ENCODE data around the gene VWCE. TPM values are rescaled to one million over a fixed set of nuclear protein-coding genes. Genes with fewer than 3 reads are reported as not detected.

Gene VWCE
- total RNA-seq, 1 experiment from 2014 or later, result 21.9 TPM

GRCh38 chr11:61256710-61257482 lies 38.2 kb downstream of the VWCE start:
- ATAC-seq (no peak), DNase-seq (ENCODE audit: low spot score) (no peak)
- no peaks in the 10 kb centered on the region for H3K27me3 Mint-ChIP-seq (ENCODE audit: low read depth)
- TF ChIP-seq TEAD1 (CRISPR knock-in tag; IDR thresholded peaks at IDR 0.05), result no peak
- TF ChIP-seq ETV6 (CRISPR knock-in tag; IDR thresholded peaks at IDR 0.05), result no peak
- no peak for TF ChIP-seq ZNF532 (CRISPR knock-in tag; IDR thresholded peaks at IDR 0.05; ENCODE audit: borderline replicate concordance)
- no peak for TF ChIP-seq ERG (CRISPR knock-in tag; IDR thresholded peaks at IDR 0.05)
- TF ChIP-seq OVOL2 (CRISPR knock-in tag; IDR thresholded peaks at IDR 0.05; ENCODE audit: borderline replicate concordance), result no peak
- no peak for TF ChIP-seq ATF1 (CRISPR knock-in tag; IDR thresholded peaks at IDR 0.05)
- TF ChIP-seq ZNF317 (CRISPR knock-in tag; IDR thresholded peaks at IDR 0.05; ENCODE audit: borderline replicate concordance, low read depth), result no peak
- no peak for TF ChIP-seq ZNF416 (CRISPR knock-in tag; IDR thresholded peaks at IDR 0.05)
- no peak for TF ChIP-seq FOXP1 (CRISPR knock-in tag; IDR thresholded peaks at IDR 0.05; ENCODE audit: borderline replicate concordance)
- no peak for TF ChIP-seq SP1 (CRISPR knock-in tag; conservative IDR thresholded peaks at IDR 0.05)
- TF ChIP-seq HMGXB4 (CRISPR knock-in tag; IDR thresholded peaks at IDR 0.05), result no peak
- TF ChIP-seq KAT7 (CRISPR knock-in tag; IDR thresholded peaks at IDR 0.05; ENCODE audit: borderline replicate concordance), result no peak
- no peak for TF ChIP-seq PRDM15 (CRISPR knock-in tag; IDR thresholded peaks at IDR 0.05)
- TF ChIP-seq AFF4 (CRISPR knock-in tag; IDR thresholded peaks at IDR 0.05; ENCODE audit: borderline replicate concordance), result no peak
- no peak for TF ChIP-seq RELA (CRISPR knock-in tag; IDR thresholded peaks at IDR 0.05; ENCODE audit: borderline replicate concordance)
- TF ChIP-seq IRF2 (CRISPR knock-in tag; IDR thresholded peaks at IDR 0.05; ENCODE audit: borderline replicate concordance, low read depth), result no peak
- no peak for TF ChIP-seq ZNF512 (CRISPR knock-in tag; IDR thresholded peaks at IDR 0.05; ENCODE audit: borderline replicate concordance)
- TF ChIP-seq HMGA2 (CRISPR knock-in tag; IDR thresholded peaks at IDR 0.05), result no peak
- TF ChIP-seq GABPB1 (CRISPR knock-in tag; IDR thresholded peaks at IDR 0.05), result no peak
- CTCF ChIA-PET, result interaction anchor here (0.7 to 3.0 kb wide), 2 partner anchors 38 to 275 kb away, joined by 3 to 12 read pairs; partner anchors contain the start of gene VWCE
- H3K27ac Mint-ChIP-seq, result no peak overlapping the region
- H3K4me3 Mint-ChIP-seq, result no peak overlapping the region
- no peaks in the 10 kb centered on the region for H3K9me3 Mint-ChIP-seq
- 0 out of 2 replicates have a peak, but pooled peaks cover 3% of the 10 kb centered on the region for H3K4me1 Mint-ChIP-seq
- POLR2A ChIA-PET, result no interaction called here
- peaks cover 3% of the 10 kb centered on the region; the same call in 1 of the 2 replicates for H3K36me3 Mint-ChIP-seq

All from WTC11 (cell line).